GM18498 (cell line): ENCODE data around the gene MT1H.

Experiments used
- ATAC-seq: cut with Tn5 transposase; IDR thresholded peaks from one replicate; pipeline ENCODE4 v1.9.1; 2021; ENCODE audit warnings: mild to moderate bottlenecking, moderate library complexity; ENCODE audit not compliant: unreplicated experiment

MT1H gene

DNA sequence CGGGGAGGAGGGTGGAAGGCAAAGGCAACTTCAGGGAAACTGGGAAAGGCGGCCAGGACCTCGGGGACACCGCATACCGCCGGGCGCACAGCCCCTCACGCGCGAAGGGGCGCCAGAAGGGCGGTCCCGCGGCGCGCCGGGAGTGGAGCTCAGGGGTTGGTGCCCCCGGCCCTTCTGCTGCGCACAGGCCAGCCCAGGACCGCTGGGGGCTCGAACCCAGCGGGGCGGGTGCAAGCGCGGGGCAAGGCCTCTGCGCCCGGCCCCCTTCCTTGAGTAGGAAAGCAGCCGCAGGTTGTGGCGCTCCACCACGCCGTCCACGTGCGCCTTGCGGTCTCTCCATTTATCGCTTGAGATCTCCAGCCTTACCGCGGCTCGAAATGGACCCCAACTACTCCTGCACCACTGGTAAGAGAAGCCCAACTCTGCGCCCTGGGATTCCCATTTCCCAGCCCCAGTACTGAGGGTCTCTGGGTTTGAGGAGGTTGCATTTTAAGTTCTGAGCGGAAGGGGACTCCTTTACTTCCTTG lies 34.1 kb upstream of the MT1H start:
- ATAC-seq = no peak

DNA sequence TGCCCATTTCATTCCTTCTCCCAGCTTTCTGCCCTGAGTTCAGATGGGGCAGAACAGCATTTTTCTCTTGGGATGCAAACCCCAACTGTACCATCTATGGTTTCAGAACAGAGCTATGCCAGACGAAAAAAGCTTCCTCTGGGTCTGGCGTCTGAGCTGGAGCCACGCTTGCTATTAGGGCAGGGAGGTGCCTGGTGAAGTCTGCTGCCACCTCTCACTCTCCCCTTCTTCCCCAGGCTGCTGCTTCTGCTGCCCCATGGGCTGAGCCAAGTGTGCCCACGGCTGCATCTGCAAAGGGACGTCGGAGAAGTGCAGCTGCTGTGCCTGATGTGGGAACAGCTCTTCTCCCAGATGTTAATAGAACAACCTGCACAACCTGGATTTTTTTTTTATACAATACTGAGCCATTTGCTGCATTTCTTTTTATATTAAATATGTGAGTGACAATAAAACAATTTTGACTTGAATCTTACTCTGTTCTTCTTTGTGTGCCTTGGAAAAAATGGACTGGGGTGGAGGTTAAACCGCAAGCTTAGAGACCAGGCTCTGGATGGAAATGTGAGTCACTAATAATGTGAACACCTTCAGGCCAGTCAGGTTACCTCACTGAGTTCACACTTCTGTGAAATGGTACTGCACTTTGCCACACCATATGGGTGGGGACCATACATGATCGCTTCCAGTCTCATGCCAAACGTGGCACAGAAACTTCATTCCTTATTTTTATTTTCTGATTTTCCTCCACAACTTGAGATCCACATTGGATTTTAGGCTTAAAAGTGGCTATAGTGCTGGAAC lies 32.8 kb upstream of the MT1H start:
- no peak for ATAC-seq

DNA sequence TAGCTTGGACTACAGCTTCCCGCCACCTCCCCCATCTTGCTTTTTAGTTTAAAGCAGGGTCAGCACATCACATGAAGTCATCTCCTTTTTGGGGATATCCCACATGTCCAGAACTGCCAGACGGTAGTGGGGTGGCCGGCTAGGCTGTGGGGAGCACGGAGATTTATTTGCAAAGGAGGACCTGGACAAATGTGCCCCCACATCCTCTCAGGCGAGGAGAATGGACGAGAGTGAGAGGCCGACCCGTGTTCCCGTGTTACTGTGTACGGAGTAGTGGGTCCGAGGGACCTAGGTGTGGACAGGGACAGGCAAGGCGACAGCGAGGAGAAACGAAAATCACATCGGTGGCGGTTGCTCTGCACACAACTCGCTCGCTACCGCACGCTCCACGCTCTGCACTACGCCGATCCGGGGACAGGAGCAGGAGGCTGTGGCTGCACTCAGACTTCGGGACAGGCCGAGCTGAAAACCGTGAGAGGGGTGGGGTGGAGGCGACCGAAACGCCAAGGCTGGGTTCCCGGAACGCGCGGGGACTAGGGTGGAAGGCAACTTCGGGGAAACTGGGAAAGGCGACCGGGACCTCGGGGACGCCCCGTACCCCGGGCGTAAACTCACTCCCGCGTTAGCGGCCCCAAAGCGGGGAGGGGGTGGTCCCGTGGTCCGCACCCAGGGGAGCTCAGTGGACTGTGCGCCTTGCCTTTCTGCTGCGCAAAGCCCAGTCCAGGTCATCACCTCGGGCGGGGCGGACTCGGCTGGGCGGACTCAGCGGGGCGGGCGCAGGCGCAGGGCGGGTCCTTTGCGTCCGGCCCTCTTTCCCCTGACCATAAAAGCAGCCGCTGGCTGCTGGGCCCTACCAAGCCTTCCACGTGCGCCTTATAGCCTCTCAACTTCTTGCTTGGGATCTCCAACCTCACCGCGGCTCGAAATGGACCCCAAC lies 31.5 kb upstream of the MT1H start, which contains the start of gene MT1A:
MT1A (plus strand) TSS at position 853 of the 937 bp plus-strand sequence; CDS start at position 926, 73 bp downstream.
- ATAC-seq = no peak

DNA sequence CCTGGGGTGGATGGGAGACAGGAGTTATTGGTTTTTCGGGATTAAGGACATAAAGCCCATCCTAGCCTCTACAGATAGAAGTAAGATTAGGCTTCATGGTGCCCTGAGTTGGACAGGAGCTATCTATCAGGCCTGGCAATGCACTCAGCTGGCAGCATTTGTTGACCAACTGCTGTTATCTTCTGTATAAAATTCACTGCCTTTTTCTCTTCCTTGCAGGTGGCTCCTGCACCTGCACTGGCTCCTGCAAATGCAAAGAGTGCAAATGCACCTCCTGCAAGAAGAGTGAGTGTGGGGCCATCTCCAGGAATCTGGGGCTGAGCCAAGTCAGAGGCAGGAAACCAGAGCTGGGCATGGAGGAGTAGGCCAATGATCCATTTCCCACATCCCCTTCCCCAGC lies 30.6 kb upstream of the MT1H start:
- ATAC-seq = no peak

DNA sequence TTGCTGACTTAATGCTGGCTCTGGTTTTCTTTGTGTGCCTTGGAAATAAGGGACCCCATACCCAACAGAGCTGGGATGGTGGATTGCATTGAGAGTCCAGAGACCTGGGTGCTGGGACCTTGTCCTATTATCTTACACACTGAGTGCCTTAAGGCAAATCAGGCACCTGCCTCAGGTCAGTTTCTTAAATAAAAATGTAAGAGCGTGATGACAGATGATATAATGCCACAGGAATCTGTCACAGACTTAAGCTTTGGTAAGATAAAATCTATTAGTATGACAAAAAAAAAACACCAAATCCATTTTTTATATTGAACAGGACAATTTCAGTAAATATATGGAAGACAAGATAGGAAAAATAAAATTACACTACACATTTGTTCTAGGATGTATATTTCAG lies 29.5 kb upstream of the MT1H start:
- ATAC-seq = no peak

DNA sequence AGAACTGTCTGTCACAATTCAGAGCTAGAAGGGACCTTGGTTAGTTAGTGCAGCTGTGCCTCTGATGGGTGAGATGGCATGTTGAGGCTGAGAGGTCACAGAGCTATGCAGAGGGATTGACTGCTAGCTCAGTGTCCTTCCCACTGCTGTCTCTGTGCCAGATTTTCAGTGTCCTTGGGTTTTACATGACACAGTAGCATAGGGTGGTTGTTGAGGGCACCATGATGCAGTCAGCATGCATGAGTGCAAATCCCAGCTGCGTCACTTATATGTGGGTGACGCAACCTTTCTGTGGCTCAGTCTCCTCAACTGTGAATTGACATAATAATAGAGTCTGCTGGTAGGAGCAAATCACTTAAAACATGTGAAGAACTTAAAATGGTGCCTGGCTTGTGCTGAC lies 28.4 kb upstream of the MT1H start:
- ATAC-seq = no peak

DNA sequence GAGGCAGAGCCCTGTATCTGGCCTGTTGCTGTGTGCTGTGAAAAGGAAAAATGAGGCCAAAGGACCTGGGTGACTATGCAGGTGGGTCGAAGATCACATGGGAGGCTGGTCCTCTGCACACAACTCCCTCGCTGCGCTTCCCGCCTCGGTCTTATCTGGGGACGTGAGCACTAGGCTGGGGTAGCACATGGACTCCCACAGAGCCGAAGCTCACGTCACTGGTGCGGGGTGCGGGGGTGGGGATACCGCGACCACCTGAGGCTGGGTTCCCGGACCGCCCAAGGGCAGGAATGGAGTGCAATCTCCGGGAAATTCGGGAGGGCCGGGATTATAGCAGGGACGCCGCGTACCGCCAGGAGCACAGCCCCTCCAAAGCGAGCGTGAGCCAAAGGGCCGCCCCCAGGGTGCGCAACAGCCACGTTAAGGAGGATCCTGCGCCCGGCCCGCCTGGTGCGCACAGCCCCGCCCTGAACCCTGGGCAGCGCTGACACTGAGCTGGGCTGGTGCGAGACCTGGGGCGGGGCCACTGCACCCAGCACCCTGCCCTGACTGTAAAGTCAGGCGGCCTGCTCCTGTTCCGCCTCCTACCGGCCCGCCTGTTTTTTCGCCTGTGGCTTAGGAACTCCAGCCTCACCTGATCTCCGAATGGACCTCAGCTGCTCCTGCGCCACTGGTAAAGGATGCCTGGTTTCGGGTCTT lies 26.4 kb upstream of the MT1H start:
- ATAC-seq = peak; percentile 80

DNA sequence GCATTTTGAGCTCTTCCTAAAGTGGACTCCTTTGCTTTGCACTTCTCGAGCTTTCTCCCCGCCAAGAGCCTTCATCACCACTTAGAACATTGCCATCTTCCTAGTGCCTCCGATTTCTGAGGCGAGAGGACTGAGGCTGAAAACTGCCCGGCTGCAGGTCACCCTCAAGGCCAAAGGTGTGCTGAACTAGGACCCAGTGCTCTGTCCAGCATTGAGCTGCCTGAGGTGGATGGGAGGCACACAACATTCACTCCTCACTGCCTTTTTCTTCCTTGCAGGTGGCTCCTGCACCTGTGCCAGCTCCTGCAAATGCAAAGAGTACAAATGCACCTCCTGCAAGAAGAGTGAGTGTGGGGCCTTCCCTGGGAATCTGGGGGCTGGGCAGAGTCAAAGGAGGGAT lies 25.8 kb upstream of the MT1H start:
- ATAC-seq = no peak

DNA sequence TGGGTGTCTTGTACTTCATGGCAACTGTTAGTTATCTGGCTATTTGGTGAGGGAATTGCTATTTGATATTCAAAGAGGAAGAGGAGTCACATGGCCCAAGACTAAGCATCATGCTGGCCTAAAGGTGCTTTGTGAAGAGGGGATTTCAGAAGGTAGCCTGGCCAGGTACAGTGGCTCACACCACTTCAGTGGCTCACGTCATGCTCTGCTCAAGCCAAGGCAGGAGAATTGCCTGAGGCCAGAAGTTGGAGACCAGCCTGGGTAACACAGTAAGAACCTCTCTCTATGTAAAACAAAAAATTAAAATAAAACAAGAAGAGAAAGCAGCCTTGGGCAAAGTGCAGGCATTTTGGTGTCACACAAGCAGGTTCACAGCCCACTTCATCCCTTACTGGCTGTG lies 24.3 kb upstream of the MT1H start:
- no peak for ATAC-seq

DNA sequence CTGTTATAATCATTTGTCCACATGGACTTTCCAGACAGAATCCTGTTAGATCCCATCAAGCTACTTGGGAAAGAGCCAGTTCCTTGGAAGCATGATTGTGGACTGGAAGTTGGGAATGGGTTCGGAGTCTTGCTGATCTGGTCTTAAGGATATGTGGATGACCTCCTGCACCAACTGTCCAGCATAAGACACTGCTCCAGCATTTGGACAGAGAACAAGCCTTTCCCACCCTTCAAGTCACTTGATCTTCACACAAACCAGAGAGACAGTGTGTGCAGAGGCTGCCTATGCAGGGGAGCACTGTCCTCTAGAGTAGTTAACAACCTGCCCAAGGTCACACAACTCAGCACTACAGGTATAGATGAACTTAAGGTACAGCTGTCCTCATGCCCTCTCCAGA lies 23.8 kb upstream of the MT1H start:
- no peak for ATAC-seq

DNA sequence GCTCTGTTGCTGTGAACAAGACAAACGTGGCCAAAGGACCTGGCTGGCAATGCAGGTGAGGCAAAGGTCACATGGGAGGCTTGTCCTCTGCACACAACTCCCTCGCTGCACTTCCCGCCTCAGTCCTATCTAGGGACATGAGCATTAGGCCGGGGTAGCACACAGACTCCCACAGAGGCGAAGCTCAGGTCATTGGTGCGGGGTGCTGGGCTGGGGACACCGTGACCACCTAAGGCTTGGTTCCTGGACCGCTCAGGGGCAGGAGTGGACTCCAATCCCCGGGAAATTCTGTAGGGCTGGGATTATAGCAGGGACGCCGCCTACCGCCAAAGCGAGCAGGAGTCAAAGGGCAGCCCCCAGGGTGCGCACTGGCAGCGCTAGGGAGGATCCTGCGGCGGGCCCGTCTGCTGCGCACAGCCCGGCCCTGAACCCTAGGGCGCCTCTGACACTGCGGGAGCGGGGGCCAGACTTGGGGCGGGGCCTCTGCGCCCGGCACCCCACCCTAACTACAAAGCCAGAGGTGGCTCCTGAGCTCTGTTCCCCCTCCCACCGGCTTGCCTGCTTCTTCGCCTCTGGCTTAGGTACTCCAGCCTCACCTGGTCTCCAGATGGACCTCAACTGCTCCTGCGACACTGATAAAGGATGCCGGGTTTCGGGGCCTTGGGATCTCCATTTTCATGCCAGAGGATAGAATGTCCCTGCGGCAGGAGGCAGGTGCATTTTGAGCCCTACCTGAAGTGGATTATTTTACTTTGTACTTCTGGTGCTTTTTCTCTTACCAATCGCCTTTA lies 21.8 kb upstream of the MT1H start:
- no peak for ATAC-seq

DNA sequence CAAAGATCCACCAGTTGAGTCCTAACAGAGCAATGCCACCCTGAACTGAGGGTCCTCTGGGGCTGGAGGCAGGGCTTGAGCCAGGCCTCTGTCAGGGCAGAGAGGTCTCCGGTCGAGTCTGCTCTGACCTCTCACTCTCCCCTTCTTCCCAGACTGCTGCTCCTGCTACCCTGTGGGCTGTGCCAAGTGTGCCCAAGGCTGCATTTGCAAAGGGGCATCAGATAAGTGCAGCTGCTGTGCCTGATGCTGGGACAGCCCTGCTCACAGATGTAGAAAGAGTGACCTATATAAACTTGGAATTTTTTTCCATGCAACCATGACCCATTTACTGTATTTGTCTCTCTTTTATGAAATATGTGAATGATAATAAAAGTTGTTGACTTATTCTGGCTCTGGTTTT lies 20.3 kb upstream of the MT1H start:
- ATAC-seq = no peak

DNA sequence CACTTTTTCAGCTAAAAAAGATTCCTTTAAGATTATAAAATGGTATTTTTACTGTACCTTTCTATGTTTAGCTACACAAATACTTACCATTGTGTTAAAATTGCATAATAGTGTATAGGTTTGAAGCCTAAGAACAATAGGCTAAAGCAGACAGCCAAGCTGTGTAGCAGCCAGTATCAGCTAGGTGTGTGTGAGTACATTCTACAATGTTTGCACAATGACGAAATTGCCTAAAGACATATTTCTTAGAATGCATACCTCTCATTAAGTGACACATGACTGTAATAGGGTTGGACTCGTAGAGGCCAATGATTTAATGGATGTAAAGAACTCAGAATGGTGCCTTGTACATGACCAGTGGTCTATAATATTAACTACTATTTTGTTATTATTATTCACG lies 19.8 kb upstream of the MT1H start:
- ATAC-seq = no peak

DNA sequence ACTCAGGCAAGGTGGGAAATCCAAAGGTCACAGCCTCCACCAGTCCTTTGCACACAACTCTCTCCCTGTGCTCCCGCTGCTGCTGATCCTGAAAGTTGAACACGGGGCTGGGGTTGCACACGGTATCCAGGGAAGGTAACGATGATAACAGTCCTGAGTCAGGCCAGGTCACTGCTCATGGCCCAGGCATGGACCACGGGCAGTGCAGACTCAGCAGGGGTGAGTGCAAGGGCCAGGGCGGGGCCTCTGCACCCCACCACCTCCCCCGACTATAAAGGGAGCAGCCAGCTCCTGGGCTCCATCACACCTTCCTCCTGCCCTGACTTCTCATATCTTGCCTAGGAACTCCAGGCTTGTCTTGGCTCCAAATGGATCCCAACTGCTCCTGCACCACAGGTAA lies 18.0 kb upstream of the MT1H start, which contains the start of gene MT1B:
MT1B (plus strand) TSS at position 301 of the 400 bp plus-strand sequence; CDS start at position 369, 68 bp downstream.
- no peak for ATAC-seq

DNA sequence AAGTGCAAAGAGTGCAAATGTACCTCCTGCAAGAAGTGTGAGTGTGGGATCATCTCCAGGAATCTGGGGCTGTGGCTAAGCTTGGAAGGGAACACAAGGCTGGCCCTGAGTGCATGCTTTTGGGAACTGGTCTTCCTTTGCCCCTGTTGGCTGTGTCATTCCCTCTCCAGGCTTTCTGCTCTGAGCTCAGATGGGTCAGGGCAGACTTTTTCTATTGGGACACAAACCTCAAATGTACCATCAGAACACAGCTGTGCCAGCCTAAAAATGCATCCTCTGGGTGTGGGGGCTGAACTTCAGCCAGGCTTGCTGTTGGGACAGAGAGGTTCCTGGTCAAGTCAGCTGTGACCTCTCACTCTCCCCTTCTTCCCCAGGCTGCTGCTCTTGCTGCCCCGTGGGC lies 17.0 kb upstream of the MT1H start:
- ATAC-seq = no peak

DNA sequence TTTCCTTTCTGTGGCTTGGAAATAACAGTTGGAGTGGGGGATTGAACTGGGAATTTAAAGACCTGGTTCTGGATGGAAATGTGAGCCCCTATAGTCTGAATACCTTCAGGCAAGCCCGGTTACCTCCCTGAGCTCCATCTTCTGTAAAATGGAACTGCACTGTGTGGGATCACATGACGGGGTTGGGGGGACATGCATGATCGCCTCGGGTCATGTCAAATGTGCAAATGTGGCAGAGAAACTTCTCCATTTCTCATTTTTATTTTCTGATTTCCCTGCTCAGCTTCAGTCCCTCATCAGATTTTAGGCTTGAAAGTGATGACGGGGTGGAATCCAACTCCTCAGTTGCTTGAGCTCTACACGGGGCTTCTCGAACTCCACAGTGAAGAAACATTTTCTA lies 16.4 kb upstream of the MT1H start:
- ATAC-seq = no peak

DNA sequence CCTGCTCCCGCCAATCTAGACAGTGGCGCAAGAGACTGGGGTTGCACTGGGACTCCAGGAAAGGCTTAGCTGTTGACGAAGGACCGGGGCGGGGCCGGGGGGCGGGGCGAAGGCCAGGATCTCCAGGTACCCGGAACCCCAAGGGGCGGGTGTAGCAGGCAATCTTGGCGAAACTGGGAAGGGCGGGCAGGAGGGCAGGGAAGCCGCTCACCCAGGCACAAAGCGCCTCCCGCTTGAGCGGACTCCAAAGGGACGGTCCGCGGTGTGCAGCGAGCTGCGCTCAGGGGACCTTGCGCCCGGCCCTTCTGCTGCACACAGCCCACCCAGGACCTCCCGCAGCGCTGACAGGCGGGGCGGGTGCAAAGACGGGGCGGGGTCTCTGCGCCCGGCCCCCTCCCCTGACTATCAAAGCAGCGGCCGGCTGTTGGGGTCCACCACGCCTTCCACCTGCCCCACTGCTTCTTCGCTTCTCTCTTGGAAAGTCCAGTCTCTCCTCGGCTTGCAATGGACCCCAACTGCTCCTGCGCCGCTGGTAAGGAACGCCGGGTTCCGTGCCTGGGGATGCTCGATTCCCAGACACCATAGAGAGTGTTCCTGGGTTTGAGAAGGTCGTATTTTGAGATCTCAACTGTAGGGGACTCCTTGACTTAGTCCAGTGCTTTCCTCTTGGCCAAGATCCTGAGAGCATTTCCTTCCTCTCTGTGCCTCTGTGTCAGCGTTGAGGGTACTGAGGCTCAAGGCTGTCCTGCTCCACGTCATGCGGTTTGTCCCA lies 11.9 kb upstream of the MT1H start, which contains the start of gene MT1F:
MT1F (plus strand) TSS at position 405 of the 772 bp plus-strand sequence; CDS start at position 505, 100 bp downstream.
- no peak for ATAC-seq

DNA sequence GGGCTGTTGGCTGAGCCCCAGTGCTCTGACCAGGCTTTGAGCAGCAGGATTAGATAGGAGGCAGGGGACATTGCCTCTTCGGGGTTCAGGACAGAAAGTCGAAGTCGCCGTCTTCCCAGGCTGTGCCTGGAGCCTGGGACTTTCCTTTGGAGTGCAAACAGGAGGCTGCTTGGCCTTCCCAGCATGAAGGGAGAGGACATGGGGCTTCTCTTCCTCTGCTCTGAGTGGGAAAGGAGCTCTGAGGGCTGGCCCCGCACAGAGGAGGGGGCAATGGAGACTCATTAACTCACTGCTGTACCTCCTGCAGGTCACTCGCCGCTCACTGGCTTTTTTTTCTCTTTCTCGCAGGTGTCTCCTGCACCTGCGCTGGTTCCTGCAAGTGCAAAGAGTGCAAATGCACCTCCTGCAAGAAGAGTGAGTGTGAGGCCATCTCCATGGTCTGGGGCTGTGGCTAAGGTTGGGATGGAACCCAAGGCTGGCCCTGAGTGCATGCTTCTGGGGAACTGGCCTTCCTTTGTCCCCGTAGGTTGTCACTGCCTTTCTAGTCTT lies 11.2 kb upstream of the MT1H start:
- no peak for ATAC-seq
